HepG2 (cell line): Measurements from ENCODE around the gene HOXA11.

Source experiments
- CTCF ChIP-seq: sonication (generic); formaldehyde crosslinking; IDR thresholded peaks from 2 replicates; pipeline ENCODE4 v1.5.0; 2020; ENCODE audit warnings: mild to moderate bottlenecking, missing genetic modification reagents, moderate library complexity
- FOXP1 ChIP-seq, 2 experiments: fragments of 450-650 bp in 1 of 2; IDR thresholded peaks; 2 replicates each; pipeline ENCODE4 v1.6.1; 2017 to 2018; ENCODE audit warnings: antibody characterized with exemption in 1 of 2
- KDM5A ChIP-seq: fragments of 200-600 bp; sonication (generic); IDR thresholded peaks from 2 replicates; pipeline ENCODE4 v1.7.0; 2018; ENCODE audit warnings: antibody characterized with exemption, mild to moderate bottlenecking, low read length, borderline replicate concordance
- POLR2AphosphoS5 ChIP-seq: IDR thresholded peaks from 2 replicates; pipeline ENCODE4 v1.6.1; 2012; ENCODE audit warnings: low read depth, low read length
- REST ChIP-seq, 2 experiments: IDR thresholded peaks; 2 replicates each; pipeline ENCODE4 v1.6.1; 2011 to 2012; ENCODE audit warnings: low read length in 2 of 2, borderline replicate concordance in 1 of 2, low read depth in 1 of 2, mild to moderate bottlenecking in 1 of 2, moderate library complexity in 1 of 2
- RNF219 ChIP-seq: sonication (generic); formaldehyde crosslinking; IDR thresholded peaks from 2 replicates; pipeline ENCODE4 v1.5.0; 2020; ENCODE audit warnings: mild to moderate bottlenecking, missing genetic modification reagents
- SIN3A ChIP-seq: IDR thresholded peaks from 2 replicates; pipeline ENCODE4 v1.6.1; 2011; ENCODE audit warnings: low read depth, mild to moderate bottlenecking, control low read depth, low read length, borderline replicate concordance
- TBP ChIP-seq: sonication (generic); formaldehyde crosslinking; IDR thresholded peaks from 2 replicates; pipeline ENCODE4 v1.5.0; 2020; ENCODE audit warnings: missing genetic modification reagents
- ZBTB33 ChIP-seq: sonication (generic); formaldehyde crosslinking; IDR thresholded peaks from 2 replicates; pipeline ENCODE4 v1.4.0; 2020; ENCODE audit warnings: missing genetic modification reagents
- ZBTB7A ChIP-seq: sonication (generic); formaldehyde crosslinking; IDR thresholded peaks from 2 replicates; pipeline ENCODE4 v1.8.0; 2022; ENCODE audit warnings: mild to moderate bottlenecking, missing genetic modification reagents
- ZNF296 ChIP-seq: sonication (generic); formaldehyde crosslinking; conservative IDR thresholded peaks from 2 replicates; pipeline ENCODE4 v1.5.0; 2020; ENCODE audit warnings: mild to moderate bottlenecking, missing genetic modification reagents
- ZNF354B ChIP-seq: sonication (generic); formaldehyde crosslinking; IDR thresholded peaks from 2 replicates; pipeline ENCODE4 v1.8.0; 2022; ENCODE audit warnings: mild to moderate bottlenecking, missing genetic modification reagents
- ZNF841 ChIP-seq: sonication (generic); formaldehyde crosslinking; IDR thresholded peaks from 2 replicates; pipeline ENCODE4 v1.8.1; 2023; ENCODE audit warnings: missing genetic modification reagents, borderline replicate concordance

GRCh38 chr7:27145914-27146412 lies 39.1 kb downstream of the HOXA11 start:
- no peak for TF ChIP-seq POLR2AphosphoS5
- TF ChIP-seq ZBTB7A (CRISPR knock-in tag): no peak
- TF ChIP-seq ZNF841: no peak
- no peak for TF ChIP-seq RNF219 (CRISPR knock-in tag)
- TF ChIP-seq CTCF (CRISPR knock-in tag): no peak
- no peak for TF ChIP-seq KDM5A
- TF ChIP-seq TBP (CRISPR knock-in tag): no peak
- no peak for TF ChIP-seq FOXP1 (IDR thresholded peaks at IDR 0.05)
- no peak for TF ChIP-seq FOXP1 (CRISPR knock-in tag; IDR thresholded peaks at IDR 0.05)
- no peak for TF ChIP-seq ZNF296 (CRISPR knock-in tag)
- TF ChIP-seq ZNF354B (CRISPR knock-in tag): no peak
- no peak for TF ChIP-seq ZBTB33 (CRISPR knock-in tag)
- TF ChIP-seq SIN3A: no peak
- no peak for TF ChIP-seq REST (IDR thresholded peaks at IDR 0.05; ENCODE audit: borderline replicate concordance in 1 of 2, low read depth in 1 of 2, low read length in 2 of 2)
